ENCODE data around the gene TMEM121. TPM values are rescaled to one million over a fixed set of nuclear protein-coding genes. Genes with fewer than 3 reads are reported as not detected.

TMEM121 gene
- total RNA-seq, 1 experiment from 2014 or later = not detected

DNA sequence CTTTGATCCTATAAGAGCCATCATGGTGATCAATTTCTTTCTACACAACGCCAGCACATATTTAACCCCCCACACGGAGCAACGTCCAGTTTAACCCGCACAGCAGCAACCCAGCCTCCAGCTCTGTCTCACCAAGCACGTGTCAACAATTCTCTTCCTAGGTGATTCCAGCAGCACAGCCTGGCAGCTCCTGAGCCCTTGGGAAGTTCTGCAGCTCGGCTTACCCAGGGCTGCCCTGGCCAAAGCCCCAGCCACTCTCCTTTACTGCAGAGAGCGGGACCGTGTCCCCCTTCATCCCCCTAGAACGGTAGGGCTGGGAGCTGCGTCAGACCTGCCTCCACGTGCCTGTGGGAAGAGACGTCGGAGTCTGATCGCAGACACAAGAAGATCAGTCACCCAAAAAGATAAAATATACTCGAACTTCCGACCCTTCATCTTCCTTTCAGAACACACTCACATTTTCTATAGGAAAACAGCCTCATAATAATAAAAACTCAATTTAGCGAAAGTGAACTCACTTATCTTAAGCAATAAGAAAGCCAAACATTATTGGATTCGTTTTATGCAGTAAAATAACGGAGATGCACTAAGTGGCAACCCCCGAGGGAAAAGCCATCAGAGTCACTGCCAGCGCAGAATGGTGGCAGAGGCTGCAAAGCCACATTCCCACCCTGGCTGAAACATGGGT is 7.6 kb downstream of the TMEM121 start:
- no peak overlapping the region for H3K4me3 ChIP-seq (ENCODE audit: low read depth, low read length)
- DNase-seq = no peak
- no peaks in the 10 kb centered on the region for H3K36me3 ChIP-seq (ENCODE audit: control insufficient read depth, insufficient read depth, low read length)
- no peak overlapping the region for H3K4me3 Mint-ChIP-seq (ENCODE audit: unreplicated experiment)
- no peaks in the 10 kb centered on the region for H3K27me3 ChIP-seq (replicated peaks; ENCODE audit: control insufficient read depth, insufficient read depth, low read length)
- intact Hi-C loops (cut with micrococcal nuclease; ENCODE audit: unreplicated experiment) = no loop called here
- CTCF ChIA-PET = interaction anchor here (1.1 kb wide), 1 partner anchor 11 kb away, joined by 3 read pairs; no protein-coding TSS in a partner anchor
- BruUV-seq (replicated peaks) = no TSS peak
- TF ChIP-seq, protein P1, sequence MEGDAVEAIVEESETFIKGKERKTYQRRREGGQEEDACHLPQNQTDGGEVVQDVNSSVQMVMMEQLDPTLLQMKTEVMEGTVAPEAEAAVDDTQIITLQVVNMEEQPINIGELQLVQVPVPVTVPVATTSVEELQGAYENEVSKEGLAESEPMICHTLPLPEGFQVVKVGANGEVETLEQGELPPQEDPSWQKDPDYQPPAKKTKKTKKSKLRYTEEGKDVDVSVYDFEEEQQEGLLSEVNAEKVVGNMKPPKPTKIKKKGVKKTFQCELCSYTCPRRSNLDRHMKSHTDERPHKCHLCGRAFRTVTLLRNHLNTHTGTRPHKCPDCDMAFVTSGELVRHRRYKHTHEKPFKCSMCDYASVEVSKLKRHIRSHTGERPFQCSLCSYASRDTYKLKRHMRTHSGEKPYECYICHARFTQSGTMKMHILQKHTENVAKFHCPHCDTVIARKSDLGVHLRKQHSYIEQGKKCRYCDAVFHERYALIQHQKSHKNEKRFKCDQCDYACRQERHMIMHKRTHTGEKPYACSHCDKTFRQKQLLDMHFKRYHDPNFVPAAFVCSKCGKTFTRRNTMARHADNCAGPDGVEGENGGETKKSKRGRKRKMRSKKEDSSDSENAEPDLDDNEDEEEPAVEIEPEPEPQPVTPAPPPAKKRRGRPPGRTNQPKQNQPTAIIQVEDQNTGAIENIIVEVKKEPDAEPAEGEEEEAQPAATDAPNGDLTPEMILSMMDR (IDR thresholded peaks at IDR 0.05; ENCODE audit: insufficient read depth in 1 of 2, low read depth in 1 of 2, low read length in 1 of 2, severe bottlenecking in 1 of 2, unreplicated experiment in 1 of 2) = no peak
- H3K4me1 Mint-ChIP-seq (ENCODE audit: low read depth, unreplicated experiment) = no peaks in the 10 kb centered on the region
- no peaks in the 10 kb centered on the region for H3K9me3 ChIP-seq
- H3K27me3 Mint-ChIP-seq (ENCODE audit: insufficient read depth, unreplicated experiment) = peaks cover 9% of the 10 kb centered on the region
- no peaks in the 10 kb centered on the region for H3K4me1 ChIP-seq
- H3K27ac Mint-ChIP-seq (ENCODE audit: unreplicated experiment) = no peak overlapping the region
- POLR2A ChIA-PET = no interaction called here
- H3K9me3 Mint-ChIP-seq (ENCODE audit: unreplicated experiment) = no peaks in the 10 kb centered on the region
- H3K36me3 Mint-ChIP-seq (ENCODE audit: insufficient read depth, unreplicated experiment) = no peaks in the 10 kb centered on the region

- Mint-ChIP-seq H3K36me3 (ENCODE audit: insufficient read depth, unreplicated experiment) (no peaks in the 10 kb centered on the region), H3K27me3 (ENCODE audit: insufficient read depth, unreplicated experiment) (peaks cover 10% of the 10 kb centered on the region), H3K4me1 (ENCODE audit: low read depth, unreplicated experiment) (no peaks in the 10 kb centered on the region), H3K4me3 (ENCODE audit: unreplicated experiment) (no peak overlapping the region), H3K27ac (ENCODE audit: unreplicated experiment) (no peak overlapping the region), H3K9me3 (ENCODE audit: unreplicated experiment) (no peaks in the 10 kb centered on the region)
- Histone ChIP-seq H3K9me3 (no peaks in the 10 kb centered on the region), H3K36me3 (ENCODE audit: control insufficient read depth, insufficient read depth, low read length) (no peaks in the 10 kb centered on the region), H3K27me3 (replicated peaks; ENCODE audit: control insufficient read depth, insufficient read depth, low read length) (no peaks in the 10 kb centered on the region), H3K4me1 (no peaks in the 10 kb centered on the region), H3K4me3 (ENCODE audit: low read depth, low read length) (no peak overlapping the region)
- BruUV-seq (replicated peaks) = no TSS peak
- CTCF ChIA-PET = no interaction called here
- intact Hi-C loops (cut with micrococcal nuclease; ENCODE audit: unreplicated experiment) = no loop called here
- TF ChIP-seq, protein P1 (IDR thresholded peaks at IDR 0.05; ENCODE audit: insufficient read depth in 1 of 2, low read depth in 1 of 2, low read length in 1 of 2, severe bottlenecking in 1 of 2, unreplicated experiment in 1 of 2) = no peak
- no peak for DNase-seq
- POLR2A ChIA-PET = no interaction called here
Observed at GRCh38 chr14:105534586-105534985, 8.2 kb downstream of the TMEM121 start.

GRCh38 chr14:105536051-105536450 is 9.7 kb downstream of the TMEM121 start:
- Mint-ChIP-seq H3K9me3 (ENCODE audit: unreplicated experiment) (no peaks in the 10 kb centered on the region), H3K4me3 (ENCODE audit: unreplicated experiment) (no peak overlapping the region), H3K27me3 (ENCODE audit: insufficient read depth, unreplicated experiment) (peaks cover 11% of the 10 kb centered on the region), H3K4me1 (ENCODE audit: low read depth, unreplicated experiment) (no peaks in the 10 kb centered on the region), H3K27ac (ENCODE audit: unreplicated experiment) (no peak overlapping the region), H3K36me3 (ENCODE audit: insufficient read depth, unreplicated experiment) (no peaks in the 10 kb centered on the region)
- Histone ChIP-seq H3K27me3 (replicated peaks; ENCODE audit: control insufficient read depth, insufficient read depth, low read length) (no peaks in the 10 kb centered on the region), H3K4me1 (no peaks in the 10 kb centered on the region), H3K9me3 (no peaks in the 10 kb centered on the region), H3K36me3 (ENCODE audit: control insufficient read depth, insufficient read depth, low read length) (no peaks in the 10 kb centered on the region), H3K4me3 (ENCODE audit: low read depth, low read length) (no peak overlapping the region)
- intact Hi-C loops (cut with micrococcal nuclease; ENCODE audit: unreplicated experiment) = no loop called here
- TF ChIP-seq, protein P1 (IDR thresholded peaks at IDR 0.05; ENCODE audit: insufficient read depth in 1 of 2, low read depth in 1 of 2, low read length in 1 of 2, severe bottlenecking in 1 of 2, unreplicated experiment in 1 of 2) = no peak
- CTCF ChIA-PET = interaction anchor here (0.6 kb wide), 1 partner anchor 585 kb away, joined by 3 read pairs; no protein-coding TSS in a partner anchor
- no peak for DNase-seq
- no TSS peak for BruUV-seq (replicated peaks)
- POLR2A ChIA-PET = no interaction called here
